Hepatocyte (in vitro differentiated cells): ENCODE results near the gene NHS. TPM values are rescaled to one million over a fixed set of nuclear protein-coding genes. Genes with fewer than 3 reads are reported as not detected.

Source experiments
- DNase-seq: peaks from one replicate; pipeline ENCODE4 v3.0.0-alpha.2; 2016; ENCODE audit warnings: low spot score
- H2AFZ ChIP-seq: fragments of 200-600 bp; sonication (generic); 2 replicates; pipeline ENCODE4 v1.6.0; 2016; ENCODE audit warnings: antibody characterized with exemption, mild to moderate bottlenecking
- H3K27ac ChIP-seq: fragments of 200-600 bp; sonication (generic); 2 replicates; pipeline ENCODE4 v1.5.1; 2016; ENCODE audit warnings: mild to moderate bottlenecking
- H3K27me3 ChIP-seq: fragments of 200-600 bp; sonication (generic); 2 replicates; pipeline ENCODE4 v1.6.1; 2016
- H3K36me3 ChIP-seq: fragments of 200-600 bp; sonication (generic); replicated peaks from 2 replicates; pipeline ENCODE4 v1.5.1; 2016; ENCODE audit warnings: low read depth; ENCODE audit not compliant: insufficient read depth
- H3K4me1 ChIP-seq: fragments of 200-600 bp; sonication (generic); 2 replicates; pipeline ENCODE4 v1.5.1; 2016; ENCODE audit warnings: mild to moderate bottlenecking, moderate library complexity; ENCODE audit not compliant: insufficient read depth
- H3K4me2 ChIP-seq: fragments of 200-600 bp; sonication (generic); 2 replicates; pipeline ENCODE4 v1.6.0; 2016
- H3K4me3 ChIP-seq: fragments of 200-600 bp; sonication (generic); 2 replicates; pipeline ENCODE4 v1.5.1; 2016; ENCODE audit warnings: mild to moderate bottlenecking
- H3K79me2 ChIP-seq: fragments of 200-600 bp; sonication (generic); 2 replicates; pipeline ENCODE4 v1.6.0; 2017; ENCODE audit warnings: mild to moderate bottlenecking
- H3K9me2 ChIP-seq: fragments of 200-600 bp; sonication (generic); replicated peaks from 2 replicates; pipeline ENCODE4 v1.6.0; 2017; ENCODE audit warnings: mild to moderate bottlenecking; ENCODE audit not compliant: insufficient read depth
- H3K9me3 ChIP-seq: fragments of 200-600 bp; sonication (generic); 2 replicates; pipeline ENCODE4 v1.5.1; 2016; ENCODE audit warnings: low read depth, mild to moderate bottlenecking
- H4K20me1 ChIP-seq: fragments of 200-600 bp; sonication (generic); 2 replicates; pipeline ENCODE4 v1.6.0; 2016; ENCODE audit warnings: mild to moderate bottlenecking; ENCODE audit not compliant: insufficient read depth, poor library complexity, severe bottlenecking
- CTCF ChIP-seq: fragments of 200-600 bp; sonication (generic); IDR thresholded peaks from 2 replicates; pipeline ENCODE4 v1.5.1; 2016; ENCODE audit warnings: antibody characterized with exemption, mild to moderate bottlenecking; ENCODE audit not compliant: poor library complexity
- EZH2 ChIP-seq: fragments of 200-600 bp; sonication (generic); IDR thresholded peaks from 2 replicates; pipeline ENCODE4 v1.6.1; 2016; ENCODE audit warnings: antibody characterized with exemption, mild to moderate bottlenecking, borderline replicate concordance
- EZH2phosphoT487 ChIP-seq: fragments of 200-600 bp; sonication (generic); IDR thresholded peaks from one replicate; pipeline ENCODE4 v1.6.1; 2018; ENCODE audit warnings: antibody characterized with exemption, mild to moderate bottlenecking, low read depth, moderate library complexity; ENCODE audit not compliant: unreplicated experiment, severe bottlenecking
- WGBS: methylation state at CpG from one replicate; pipeline ENCODE4 v1.1.6; 2016; ENCODE audit warnings: low lambda C conversion rate; ENCODE audit errors: missing lambda C conversion rate; 5-methylcytosine and 5-hydroxymethylcytosine counted together
- polyA plus RNA-seq: library from polyadenylated mRNA; unstranded; fragments of >200 nt; fragmentation: Nextera tagmentation; extraction: Ambion mirVana; gene quantifications from 2 replicates; pipeline ENCODE4 v1.2.1, GENCODE V29; 2016
- total RNA-seq: library from RNA; depleted of rRNA; stranded (reverse); fragments of >200 nt; gene quantifications from 2 replicates; pipeline ENCODE4 v1.2.3, GENCODE V29; 2014

NHS gene
- total and polyA plus RNA-seq, 2 experiments from 2014 or later, result 0.35 to 3.1 TPM

- H3K4me2 ChIP-seq, result no peak overlapping the region
- H3K9me3 ChIP-seq, result no peaks in the 10 kb centered on the region
- no peak overlapping the region for H2AFZ ChIP-seq
- no peak for DNase-seq
- 86% methylated on average over 8 of the region's 8 CpGs for WGBS
- no peaks in the 10 kb centered on the region for H4K20me1 ChIP-seq
- H3K4me1 ChIP-seq, result peaks cover 11% of the 10 kb centered on the region
- H3K9me2 ChIP-seq, result no peaks in the 10 kb centered on the region
- H3K4me3 ChIP-seq, result no peak overlapping the region
- H3K79me2 ChIP-seq, result no peaks in the 10 kb centered on the region
- TF ChIP-seq CTCF (no peak), EZH2 (no peak), EZH2phosphoT487 (no peak)
- H3K27ac ChIP-seq, result peak overlapping the region; percentile 5
- no peaks in the 10 kb centered on the region for H3K36me3 ChIP-seq
- no peaks in the 10 kb centered on the region for H3K27me3 ChIP-seq
Observed at GRCh38 chrX:17525762-17526555, 151.0 kb downstream of the NHS start.

GRCh38 chrX:17527135-17527701 lies 152.2 kb downstream of the NHS start:
- H3K9me2 ChIP-seq, result no peaks in the 10 kb centered on the region
- DNase-seq, result no peak
- no peak overlapping the region for H2AFZ ChIP-seq
- H3K27ac ChIP-seq, result no peak overlapping the region
- peak overlapping the region; percentile 3 for H3K4me2 ChIP-seq
- 61% methylated on average over 5 of the region's 5 CpGs for WGBS
- H3K4me3 ChIP-seq, result no peak overlapping the region
- no peaks in the 10 kb centered on the region for H3K9me3 ChIP-seq
- H3K79me2 ChIP-seq, result no peaks in the 10 kb centered on the region
- no peaks in the 10 kb centered on the region for H3K27me3 ChIP-seq
- H4K20me1 ChIP-seq, result no peaks in the 10 kb centered on the region
- TF ChIP-seq EZH2, result no peak
- no peak for TF ChIP-seq EZH2phosphoT487
- H3K36me3 ChIP-seq, result no peaks in the 10 kb centered on the region
- peaks cover 11% of the 10 kb centered on the region for H3K4me1 ChIP-seq

GRCh38 chrX:17527922-17528321 lies 152.9 kb downstream of the NHS start:
- TF ChIP-seq CTCF, result no peak
- TF ChIP-seq EZH2, result no peak
- TF ChIP-seq EZH2phosphoT487, result no peak
- H3K36me3 ChIP-seq, result no peaks in the 10 kb centered on the region
- WGBS, result 50% methylated on average over 1 of the region's 1 CpG
- H3K27me3 ChIP-seq, result no peaks in the 10 kb centered on the region
- H3K4me3 ChIP-seq, result no peak overlapping the region
- no peaks in the 10 kb centered on the region for H3K9me3 ChIP-seq
- H4K20me1 ChIP-seq, result no peaks in the 10 kb centered on the region
- peak overlapping the region; percentile 3 for H3K4me2 ChIP-seq
- no peak for DNase-seq
- no peak overlapping the region for H3K27ac ChIP-seq
- no peak overlapping the region for H2AFZ ChIP-seq
- H3K4me1 ChIP-seq, result peaks cover 11% of the 10 kb centered on the region
- no peaks in the 10 kb centered on the region for H3K79me2 ChIP-seq
- no peaks in the 10 kb centered on the region for H3K9me2 ChIP-seq

GRCh38 chrX:17529151-17529745 lies 154.2 kb downstream of the NHS start:
- H3K4me2 ChIP-seq, result no peak overlapping the region
- WGBS, result 49% methylated on average over 6 of the region's 6 CpGs

More at GRCh38 chrX:17529151-17529745, 154.2 kb downstream of the NHS start:
- no peaks in the 10 kb centered on the region for H3K27me3 ChIP-seq
- H3K4me1 ChIP-seq, result peaks cover 11% of the 10 kb centered on the region
- H3K9me3 ChIP-seq, result no peaks in the 10 kb centered on the region
- H3K4me3 ChIP-seq, result no peak overlapping the region
- no peaks in the 10 kb centered on the region for H3K79me2 ChIP-seq
- no peaks in the 10 kb centered on the region for H4K20me1 ChIP-seq
- DNase-seq, result no peak
- TF ChIP-seq EZH2 (no peak), CTCF (no peak), EZH2phosphoT487 (no peak)
- no peaks in the 10 kb centered on the region for H3K36me3 ChIP-seq
- H3K27ac ChIP-seq, result no peak overlapping the region
- no peak overlapping the region for H2AFZ ChIP-seq
- H3K9me2 ChIP-seq, result no peaks in the 10 kb centered on the region
